ENCODE results near the gene KHDC1. TPM values are rescaled to one million over a fixed set of nuclear protein-coding genes. Genes with fewer than 3 reads are reported as not detected.
"Not testable (repeated sequence)": the region's sequence is repeated elsewhere in the genome, so short reads cannot be mapped to it uniquely, and the experiment has no call there.

Gene KHDC1
- total and polyA plus RNA-seq, 2 of the 4 experiments (the other 2 are of a cell fraction): 1.6 to 5.5 TPM

DNA sequence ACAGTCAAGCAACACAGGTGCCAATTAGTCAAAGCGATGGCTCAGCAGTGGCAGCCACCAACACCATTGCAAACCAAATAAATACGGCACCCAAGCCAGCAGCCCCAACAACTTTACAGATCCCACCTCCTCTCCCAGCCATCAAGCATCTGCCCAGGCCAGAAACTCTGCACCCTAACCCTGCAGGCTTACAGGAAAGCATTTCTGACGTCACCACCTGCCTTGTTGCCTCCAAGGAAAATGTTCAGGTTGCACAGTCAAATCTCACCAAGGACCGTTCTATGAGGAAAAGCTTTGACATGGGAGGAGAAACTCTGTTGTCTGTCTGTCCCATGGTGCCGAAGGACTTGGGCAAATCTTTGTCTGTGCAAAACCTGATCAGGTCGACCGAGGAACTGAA lies 68.3 kb downstream of the KHDC1 start:
- in situ Hi-C loops (cut with MboI; ENCODE audit: low sequenced_read_pairs): no loop called here
- H3K79me1 ChIP-seq (ENCODE audit: low read depth in 1 of 2, low read length in 2 of 2): no peaks in the 10 kb centered on the region
- no peak overlapping the region for H3K4me3 ChIP-seq (ENCODE audit: insufficient read depth, low read depth, low read length)
- H2AK9ac ChIP-seq (replicated peaks; ENCODE audit: low read depth, low read length, poor library complexity): no peak overlapping the region
- no peak for DNase-seq
- dilution Hi-C loops (cut with HindIII; ENCODE audit: low sequenced_read_pairs, unreplicated experiment): no loop called here
- WGBS, 2 experiments (ENCODE audit: extremely low coverage in 2 of 2, insufficient read length in 1 of 2): 100% methylated on average over 1 of the region's 7 CpGs; no CpG with 5 or more reads in 1 of the 2 experiments
- H2BK120ac ChIP-seq (ENCODE audit: low read depth, low read length): no peak overlapping the region
- no peaks in the 10 kb centered on the region for H3K36me3 ChIP-seq (ENCODE audit: control insufficient read depth, insufficient read depth, low read length)
- BruUV-seq (replicated peaks): no TSS peak
- POLR2A ChIA-PET (ENCODE audit: unreplicated experiment): no interaction called here
- no peak overlapping the region for H2BK5ac ChIP-seq (ENCODE audit: low read depth, low read length, poor library complexity, severe bottlenecking)
- ATAC-seq (ENCODE audit: low read depth): no peak
- H2BK20ac ChIP-seq (ENCODE audit: low read depth, low read length): no peak overlapping the region
- no peak overlapping the region for H3K18ac ChIP-seq (ENCODE audit: low read depth, low read length)
- no peak overlapping the region for H2AFZ ChIP-seq (replicated peaks; ENCODE audit: low read length, poor library complexity)
- no peak overlapping the region for H4K8ac ChIP-seq (ENCODE audit: low read depth in 2 of 2, low read length in 2 of 2)
- no peak overlapping the region for H4K91ac ChIP-seq (ENCODE audit: insufficient read depth, low read depth, low read length)
- no peaks in the 10 kb centered on the region for H3K4me1 ChIP-seq (ENCODE audit: control insufficient read depth, insufficient read depth, low read length)
- no peaks in the 10 kb centered on the region for H3K9me3 ChIP-seq (ENCODE audit: control insufficient read depth, insufficient read depth, low read length)
- H4K20me1 ChIP-seq (ENCODE audit: insufficient read depth, low read length): no peaks in the 10 kb centered on the region
- no peak overlapping the region for H3K4me2 ChIP-seq (ENCODE audit: low read depth, low read length)
- H3K27me3 ChIP-seq (ENCODE audit: control insufficient read depth, insufficient read depth, low read length): no peaks in the 10 kb centered on the region
- no peak overlapping the region for H3K23ac ChIP-seq (ENCODE audit: low read depth, low read length)
- H3K4ac ChIP-seq (ENCODE audit: low read depth, low read length): no peak overlapping the region
- no peak overlapping the region for H4K5ac ChIP-seq (ENCODE audit: low read depth, low read length)
- no peak overlapping the region for H3K14ac ChIP-seq (replicated peaks; ENCODE audit: low read depth, low read length)
- H2BK15ac ChIP-seq (ENCODE audit: low read depth, low read length): no peak overlapping the region
- no peak for TF ChIP-seq POLR2A (IDR thresholded peaks at IDR 0.05; ENCODE audit: low read depth, low read length)
- no peak overlapping the region for H3K56ac ChIP-seq (ENCODE audit: extremely low read depth, insufficient read depth, low read length)
- no peak overlapping the region for H2AK5ac ChIP-seq (ENCODE audit: low read depth, low read length)
- 0 out of 2 replicates have a peak, but pooled peaks cover 5% of the 10 kb centered on the region for H3K9me1 ChIP-seq (ENCODE audit: insufficient read depth, low read length)
- no peak overlapping the region for H3K9ac ChIP-seq (ENCODE audit: low read depth, low read length)
- no peak overlapping the region for H3K27ac ChIP-seq (ENCODE audit: insufficient read depth, low read length)
- CTCF ChIA-PET: no interaction called here
- intact Hi-C loops (cut with micrococcal nuclease): no loop called here

DNA sequence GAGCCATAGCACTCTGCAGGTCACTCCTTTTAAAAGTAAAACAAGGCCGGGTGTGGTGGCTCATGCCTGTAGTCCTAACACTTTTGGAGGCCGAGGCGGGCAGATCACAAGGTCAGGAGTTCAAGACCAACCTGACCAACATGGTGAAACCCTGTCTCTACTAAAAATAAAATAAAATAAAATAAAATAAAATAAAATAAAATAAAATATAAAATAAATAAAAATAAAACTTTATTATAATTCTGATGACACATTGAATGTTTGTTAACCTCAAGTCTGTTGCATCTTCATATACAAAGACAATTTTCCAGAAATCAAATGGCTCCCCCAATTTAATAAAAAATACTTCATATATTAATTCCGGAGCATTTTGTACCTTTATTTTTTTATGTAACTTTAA lies 69.7 kb downstream of the KHDC1 start:
- H3K56ac ChIP-seq (ENCODE audit: extremely low read depth, insufficient read depth, low read length); H3K27ac ChIP-seq (ENCODE audit: insufficient read depth, low read length); H4K5ac ChIP-seq (ENCODE audit: low read depth, low read length); ATAC-seq (ENCODE audit: low read depth); H2BK5ac ChIP-seq (ENCODE audit: low read depth, low read length, poor library complexity, severe bottlenecking); H2AK5ac ChIP-seq (ENCODE audit: low read depth, low read length); H3K4me1 ChIP-seq (ENCODE audit: control insufficient read depth, insufficient read depth, low read length); H2AFZ ChIP-seq (replicated peaks; ENCODE audit: low read length, poor library complexity); H3K9me3 ChIP-seq (ENCODE audit: control insufficient read depth, insufficient read depth, low read length); H2BK120ac ChIP-seq (ENCODE audit: low read depth, low read length); DNase-seq; H3K14ac ChIP-seq (replicated peaks; ENCODE audit: low read depth, low read length); H3K9ac ChIP-seq (ENCODE audit: low read depth, low read length); BruUV-seq (replicated peaks); H3K27me3 ChIP-seq (ENCODE audit: control insufficient read depth, insufficient read depth, low read length); H3K79me1 ChIP-seq (ENCODE audit: low read depth in 1 of 2, low read length in 2 of 2); H2AK9ac ChIP-seq (replicated peaks; ENCODE audit: low read depth, low read length, poor library complexity); H3K9me1 ChIP-seq (ENCODE audit: insufficient read depth, low read length); H3K36me3 ChIP-seq (ENCODE audit: control insufficient read depth, insufficient read depth, low read length); dilution Hi-C loops (cut with HindIII; ENCODE audit: low sequenced_read_pairs, unreplicated experiment); H2BK20ac ChIP-seq (ENCODE audit: low read depth, low read length); POLR2A ChIA-PET (ENCODE audit: unreplicated experiment); in situ Hi-C loops (cut with MboI; ENCODE audit: low sequenced_read_pairs); H4K20me1 ChIP-seq (ENCODE audit: insufficient read depth, low read length); H3K4ac ChIP-seq (ENCODE audit: low read depth, low read length); H3K4me2 ChIP-seq (ENCODE audit: low read depth, low read length); H4K8ac ChIP-seq (ENCODE audit: low read depth in 2 of 2, low read length in 2 of 2); intact Hi-C loops (cut with micrococcal nuclease); H4K91ac ChIP-seq (ENCODE audit: insufficient read depth, low read depth, low read length); H3K18ac ChIP-seq (ENCODE audit: low read depth, low read length); CTCF ChIA-PET; H3K4me3 ChIP-seq (ENCODE audit: insufficient read depth, low read depth, low read length); H2BK15ac ChIP-seq (ENCODE audit: low read depth, low read length); H3K23ac ChIP-seq (ENCODE audit: low read depth, low read length): not testable (repeated sequence)
- WGBS, 2 experiments (ENCODE audit: extremely low coverage in 2 of 2, insufficient read length in 1 of 2): no CpG with 5 or more reads among the region's 4 CpGs
